ENCODE data around the gene FARP2. TPM values are rescaled to one million over a fixed set of nuclear protein-coding genes. Genes with fewer than 3 reads are reported as not detected.

FARP2 gene
- total RNA-seq, 4 donors from 2014 or later: 27.6 to 44.0 (median 35.9) TPM

DNA sequence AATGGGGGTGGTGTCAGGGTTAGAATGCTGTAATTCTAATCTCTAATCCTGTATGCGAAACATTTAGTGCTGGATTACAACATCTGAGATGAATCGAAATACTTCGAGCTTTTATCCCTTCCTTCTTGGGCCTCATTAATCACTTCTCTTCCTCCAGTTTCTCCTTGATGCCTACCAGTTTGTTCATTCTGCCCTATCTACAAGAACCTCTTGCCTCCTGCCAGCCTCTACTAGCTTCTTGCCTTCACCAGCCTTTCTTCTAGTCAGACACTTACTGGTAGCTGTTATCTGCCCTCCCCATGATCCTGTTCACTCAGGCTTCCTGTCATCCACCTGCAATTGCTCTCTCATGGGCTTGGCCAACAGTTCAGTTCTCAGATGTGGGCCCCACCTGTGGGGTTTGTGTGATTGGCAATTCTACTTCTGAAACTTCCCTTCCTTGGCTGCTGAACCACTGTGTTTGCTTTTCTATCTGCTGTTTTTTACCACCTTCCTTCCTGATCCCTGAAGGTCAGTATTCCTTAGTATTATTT lies 15.4 kb upstream of the FARP2 start:
- Histone ChIP-seq H3K27me3 (no peaks in the 10 kb centered on the region), H3K9me3 (no peaks in the 10 kb centered on the region), H3K36me3 (peaks cover 2 to 78% of the 10 kb centered on the region in 2 donors), H3K27ac (peak overlapping the region; percentile 72 to 73 (median 72)), H3K4me1 (peaks cover 4 to 28% (median 7%) of the 10 kb centered on the region in 3 donors), H3K4me3 (no peak overlapping the region)
- 24 to 28% methylated on average over 2 to 3 of the region's 3 CpGs for WGBS, 2 donors (ENCODE audit: low coverage in 1 of 2)
- TF ChIP-seq, protein P1, sequence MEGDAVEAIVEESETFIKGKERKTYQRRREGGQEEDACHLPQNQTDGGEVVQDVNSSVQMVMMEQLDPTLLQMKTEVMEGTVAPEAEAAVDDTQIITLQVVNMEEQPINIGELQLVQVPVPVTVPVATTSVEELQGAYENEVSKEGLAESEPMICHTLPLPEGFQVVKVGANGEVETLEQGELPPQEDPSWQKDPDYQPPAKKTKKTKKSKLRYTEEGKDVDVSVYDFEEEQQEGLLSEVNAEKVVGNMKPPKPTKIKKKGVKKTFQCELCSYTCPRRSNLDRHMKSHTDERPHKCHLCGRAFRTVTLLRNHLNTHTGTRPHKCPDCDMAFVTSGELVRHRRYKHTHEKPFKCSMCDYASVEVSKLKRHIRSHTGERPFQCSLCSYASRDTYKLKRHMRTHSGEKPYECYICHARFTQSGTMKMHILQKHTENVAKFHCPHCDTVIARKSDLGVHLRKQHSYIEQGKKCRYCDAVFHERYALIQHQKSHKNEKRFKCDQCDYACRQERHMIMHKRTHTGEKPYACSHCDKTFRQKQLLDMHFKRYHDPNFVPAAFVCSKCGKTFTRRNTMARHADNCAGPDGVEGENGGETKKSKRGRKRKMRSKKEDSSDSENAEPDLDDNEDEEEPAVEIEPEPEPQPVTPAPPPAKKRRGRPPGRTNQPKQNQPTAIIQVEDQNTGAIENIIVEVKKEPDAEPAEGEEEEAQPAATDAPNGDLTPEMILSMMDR (IDR thresholded peaks at IDR 0.05): no peak
- peak; percentile 1 for TF ChIP-seq POLR2AphosphoS5 (IDR thresholded peaks at IDR 0.05)
- no peak for ATAC-seq

DNA sequence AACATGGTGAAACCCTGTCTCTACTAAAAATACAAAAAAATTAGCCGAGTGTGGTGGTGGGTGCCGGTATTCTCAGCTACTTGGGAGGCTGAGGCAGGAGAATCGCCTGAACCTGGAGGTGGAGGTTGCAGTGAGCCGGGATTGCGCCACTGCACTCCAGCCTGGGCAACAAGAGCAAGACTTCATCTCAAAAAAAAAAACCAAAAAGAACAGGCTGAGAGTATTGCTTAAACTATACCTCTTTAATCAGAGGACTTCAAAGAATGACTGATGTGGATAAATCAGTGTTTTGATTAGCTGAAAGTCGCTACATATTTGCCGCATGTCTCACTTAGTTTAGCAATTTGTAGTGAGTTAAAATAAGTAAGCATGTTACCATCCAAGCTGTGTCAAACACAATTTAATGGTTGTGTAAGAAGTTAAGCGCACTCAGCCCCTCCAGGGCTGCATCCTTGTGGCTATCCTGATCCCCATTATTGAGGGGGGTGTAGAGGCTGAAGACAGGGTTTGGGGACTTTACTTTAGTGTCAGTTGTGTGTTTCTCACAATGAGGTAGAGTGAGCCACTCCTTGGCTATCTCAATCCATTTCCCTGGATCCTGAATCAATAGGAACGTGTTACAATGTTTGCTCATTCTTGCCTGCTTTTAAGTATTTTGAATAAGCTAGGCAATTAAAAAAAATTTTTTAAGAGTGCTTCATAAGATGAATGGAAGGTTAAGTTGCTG lies 11.0 kb upstream of the FARP2 start:
- Histone ChIP-seq H3K36me3 (peaks cover 0 to 95% of the 10 kb centered on the region in 2 donors), H3K4me3 (no peak overlapping the region), H3K27ac (no peak overlapping the region), H3K4me1 (peaks cover 4 to 17% (median 7%) of the 10 kb centered on the region in 3 donors), H3K9me3 (no peaks in the 10 kb centered on the region), H3K27me3 (no peaks in the 10 kb centered on the region)
- 80 to 87% methylated on average over 4 to 7 of the region's 9 CpGs for WGBS, 2 donors (ENCODE audit: low coverage in 1 of 2)
- no peak for TF ChIP-seq EP300 (IDR thresholded peaks at IDR 0.05)
- TF ChIP-seq, protein P1 (IDR thresholded peaks at IDR 0.05): no peak
- TF ChIP-seq POLR2A (IDR thresholded peaks at IDR 0.05): no peak
- no peak for ATAC-seq

DNA sequence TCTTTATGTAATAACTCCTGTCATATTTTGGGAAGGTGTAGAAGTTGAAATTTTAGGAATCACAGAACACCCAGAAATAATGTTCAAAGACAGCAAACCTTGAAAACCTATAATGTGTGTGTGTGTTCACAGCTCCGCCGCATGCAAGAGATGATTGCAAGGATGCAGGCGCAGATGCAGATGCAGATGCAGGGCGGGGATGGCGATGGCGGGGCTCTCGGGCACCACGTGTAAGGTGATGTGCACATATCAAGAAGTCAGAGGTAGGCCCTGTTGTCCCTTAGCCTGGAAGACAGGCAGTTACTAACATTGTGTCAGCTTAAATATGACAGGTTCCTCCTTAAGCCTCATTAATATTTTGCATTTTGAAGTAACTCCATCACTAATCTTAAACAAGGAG lies 6.1 kb upstream of the FARP2 start:
- Histone ChIP-seq H3K27me3 (no peaks in the 10 kb centered on the region), H3K4me1 (peaks cover 0 to 4% (median 0%) of the 10 kb centered on the region in 3 donors), H3K36me3 (peaks cover 0 to 98% of the 10 kb centered on the region in 2 donors), H3K9me3 (no peaks in the 10 kb centered on the region), H3K27ac (no peak overlapping the region), H3K4me3 (no peak overlapping the region)
- WGBS, 2 donors (ENCODE audit: low coverage in 1 of 2): 89 to 92% methylated on average over 8 of the region's 8 CpGs
- TF ChIP-seq POLR2A (IDR thresholded peaks at IDR 0.05) (no peak), POLR2AphosphoS5 (IDR thresholded peaks at IDR 0.05) (no peak), EP300 (IDR thresholded peaks at IDR 0.05) (no peak)
- no peak for ATAC-seq

DNA sequence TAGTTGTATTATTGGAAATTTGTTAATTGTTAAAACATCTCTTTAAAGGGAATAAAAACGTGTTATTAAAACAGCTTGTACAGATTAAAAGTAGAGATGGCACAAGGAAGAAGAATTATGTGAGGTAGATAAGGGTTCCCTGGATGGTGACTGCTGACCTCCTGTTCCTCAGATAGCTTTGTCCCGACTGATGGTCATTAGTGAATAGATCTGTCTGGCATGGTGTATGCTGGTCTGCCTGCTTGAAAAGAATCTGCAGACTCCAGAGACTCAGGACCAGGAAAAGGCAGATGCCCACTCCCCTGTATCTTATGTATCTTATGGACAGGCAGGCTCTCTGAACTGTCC lies 5.6 kb upstream of the FARP2 start:
- Histone ChIP-seq H3K4me3 (no peak overlapping the region), H3K36me3 (peaks cover 0 to 93% of the 10 kb centered on the region in 2 donors), H3K27ac (no peak overlapping the region), H3K4me1 (peaks cover 0 to 8% (median 3%) of the 10 kb centered on the region in 3 donors), H3K9me3 (no peaks in the 10 kb centered on the region), H3K27me3 (no peaks in the 10 kb centered on the region)
- ATAC-seq: no peak
- TF ChIP-seq EP300 (IDR thresholded peaks at IDR 0.05) (no peak), POLR2AphosphoS5 (IDR thresholded peaks at IDR 0.05) (no peak), POLR2A (IDR thresholded peaks at IDR 0.05) (no peak)
- TF ChIP-seq, protein P1 (IDR thresholded peaks at IDR 0.05): no peak
- 59 to 86% methylated on average over 1 to 2 of the region's 2 CpGs for WGBS, 2 donors (ENCODE audit: low coverage in 1 of 2)

DNA sequence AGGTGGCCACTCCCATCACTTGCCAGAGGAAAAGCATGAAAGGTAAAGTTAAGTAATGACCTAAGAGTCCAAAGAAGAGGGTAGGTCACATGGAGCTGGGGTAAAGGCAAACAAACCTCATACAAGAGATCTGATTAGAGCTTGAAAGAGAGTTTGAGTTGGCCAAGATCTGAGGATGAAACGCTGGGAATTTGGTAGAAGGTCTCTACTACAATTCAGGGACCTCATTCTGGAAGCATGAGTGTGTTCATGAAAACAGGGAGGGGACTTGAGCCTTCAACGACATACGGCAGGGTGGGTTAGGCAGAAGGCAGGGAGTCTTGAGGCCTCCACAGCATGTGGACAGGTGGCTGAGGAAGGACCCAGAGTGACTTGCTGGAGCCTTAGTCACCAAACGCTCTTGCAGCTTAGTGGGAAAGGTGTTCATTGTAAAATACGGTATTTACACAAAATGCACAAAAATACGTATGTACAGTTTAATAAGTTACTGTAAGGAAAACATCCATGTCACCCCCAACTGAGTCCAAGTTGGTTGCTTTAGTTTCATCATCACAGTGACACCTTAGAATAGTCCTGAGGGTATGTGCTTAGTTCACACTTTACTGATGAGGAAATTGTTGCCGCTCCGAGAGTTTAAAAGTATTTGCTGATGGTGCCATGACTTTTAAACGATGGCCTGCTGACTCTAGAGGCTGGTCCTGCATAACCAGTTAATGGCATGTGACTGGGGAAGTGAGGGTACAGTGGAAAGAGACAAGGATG lies 5.0 kb upstream of the FARP2 start:
- Histone ChIP-seq H3K4me1 (peaks cover 0 to 8% (median 3%) of the 10 kb centered on the region in 3 donors), H3K27me3 (no peaks in the 10 kb centered on the region), H3K4me3 (no peak overlapping the region), H3K9me3 (no peaks in the 10 kb centered on the region), H3K36me3 (peaks cover 0 to 87% of the 10 kb centered on the region in 2 donors), H3K27ac (no peak overlapping the region)
- WGBS, 2 donors (ENCODE audit: low coverage in 1 of 2): 78 to 84% methylated on average over 7 to 9 of the region's 9 CpGs
- TF ChIP-seq, protein P1 (IDR thresholded peaks at IDR 0.05): no peak
- no peak for TF ChIP-seq POLR2A (IDR thresholded peaks at IDR 0.05)
- no peak for TF ChIP-seq POLR2AphosphoS5 (IDR thresholded peaks at IDR 0.05)
- no peak for TF ChIP-seq EP300 (IDR thresholded peaks at IDR 0.05)
- ATAC-seq: no peak
